Measurements from ENCODE around the gene GGCX.
"Not testable (repeated sequence)": the region's sequence is repeated elsewhere in the genome, so short reads cannot be mapped to it uniquely, and the experiment has no call there.

GGCX gene

GRCh38 chr2:85564144-85564563 is 2.9 kb upstream of the GGCX start:
- DNase-seq, result no peak

GRCh38 chr2:85560812-85561279 is 447 bp downstream of the GGCX start:
- no peak for DNase-seq

- not testable (repeated sequence) for DNase-seq
Measured at GRCh38 chr2:85560403-85560726, 928 bp downstream of the GGCX start.

- no peak for DNase-seq
Measured at GRCh38 chr2:85558160-85558559, 3.1 kb downstream of the GGCX start.

GRCh38 chr2:85557130-85557529 is 4.2 kb downstream of the GGCX start:
- DNase-seq, result no peak

GRCh38 chr2:85554980-85555612 is 6.2 kb downstream of the GGCX start:
- no peak for DNase-seq

DNA sequence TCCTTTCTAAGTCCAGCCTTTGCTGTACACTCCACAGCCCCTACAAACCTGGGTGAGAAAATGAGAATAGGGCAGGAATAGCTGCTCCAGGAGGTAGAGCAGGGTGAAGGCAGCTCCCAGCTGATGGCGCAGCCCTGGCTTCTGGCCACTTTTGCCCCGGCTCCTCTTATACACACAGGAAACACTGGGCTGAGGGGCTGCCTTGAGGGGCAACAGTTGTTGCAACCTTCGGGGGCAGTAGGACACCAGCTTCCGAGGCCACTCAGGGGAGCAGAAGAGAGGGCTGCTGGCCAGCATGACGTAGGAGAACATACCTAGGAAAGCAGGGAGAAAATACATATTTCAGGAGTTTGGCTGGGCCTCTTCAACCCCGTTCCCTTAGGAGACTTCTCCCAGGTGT is 8.1 kb downstream of the GGCX start:
- no peak for DNase-seq

DNA sequence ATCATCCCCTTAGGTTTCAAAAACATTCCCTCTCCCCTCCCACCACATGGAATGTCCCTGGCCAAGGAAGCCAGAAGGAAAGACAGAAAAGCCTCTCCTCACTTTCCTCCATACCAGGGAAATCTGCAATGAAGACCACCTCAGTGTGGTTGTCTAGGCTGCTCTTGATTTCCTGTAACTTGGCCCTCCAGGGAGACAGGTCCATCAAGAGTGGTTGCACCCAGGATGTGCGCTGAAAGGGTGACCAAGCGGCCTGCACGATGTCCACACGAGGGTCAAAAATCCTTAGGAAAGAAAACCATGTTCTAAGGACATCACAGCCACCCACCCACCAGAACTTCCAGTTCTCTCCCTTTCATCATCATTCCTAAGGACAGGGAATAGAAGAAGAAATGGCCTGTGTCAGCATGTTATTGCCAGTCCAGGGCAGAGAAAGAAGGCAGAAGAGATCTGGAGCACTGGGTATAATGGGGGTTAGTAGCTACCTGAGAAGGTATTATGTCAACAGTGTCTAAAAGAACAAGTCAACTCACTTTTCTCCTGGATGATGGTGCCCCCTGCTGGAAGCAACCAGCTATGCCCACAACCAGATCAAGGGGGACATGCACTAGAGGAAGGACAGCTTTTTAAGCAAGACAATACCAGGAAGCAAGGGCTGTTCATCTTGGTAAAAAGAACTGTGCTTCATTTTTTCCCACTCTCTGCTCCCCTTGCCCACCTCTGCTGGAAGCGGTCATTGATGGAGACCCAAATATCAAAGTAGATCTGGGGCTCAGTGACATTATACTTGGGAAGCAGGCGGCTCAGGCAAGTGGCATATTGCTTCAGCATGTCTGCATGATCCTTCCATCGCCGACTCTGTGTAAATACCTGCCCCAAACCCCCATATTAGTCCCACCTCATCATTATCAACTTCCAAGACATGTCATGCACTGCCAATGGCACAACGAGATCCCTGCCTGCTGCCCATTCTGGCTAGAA is 9.3 kb downstream of the GGCX start:
- peak; percentile 25 for DNase-seq

DNA sequence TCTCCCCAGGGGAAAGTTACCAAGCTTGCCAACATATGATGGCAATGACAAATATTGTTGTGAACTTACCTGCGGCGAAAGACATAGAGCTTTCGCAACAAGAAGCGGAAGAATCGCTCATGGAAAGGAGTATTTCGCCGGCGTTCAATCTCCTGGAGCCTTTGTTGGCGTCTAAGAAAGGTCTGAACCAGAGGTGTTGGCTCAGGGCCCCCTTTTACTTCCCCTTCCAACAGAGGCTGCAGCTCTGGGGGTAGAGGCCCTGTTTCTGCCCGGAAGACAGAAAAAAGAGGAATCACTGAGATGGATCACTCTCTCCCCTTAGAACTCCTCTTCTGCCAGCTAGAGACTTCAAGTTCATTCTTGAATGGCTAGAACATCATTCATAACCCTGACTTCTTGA is 10.8 kb downstream of the GGCX start:
- DNase-seq, result no peak

DNA sequence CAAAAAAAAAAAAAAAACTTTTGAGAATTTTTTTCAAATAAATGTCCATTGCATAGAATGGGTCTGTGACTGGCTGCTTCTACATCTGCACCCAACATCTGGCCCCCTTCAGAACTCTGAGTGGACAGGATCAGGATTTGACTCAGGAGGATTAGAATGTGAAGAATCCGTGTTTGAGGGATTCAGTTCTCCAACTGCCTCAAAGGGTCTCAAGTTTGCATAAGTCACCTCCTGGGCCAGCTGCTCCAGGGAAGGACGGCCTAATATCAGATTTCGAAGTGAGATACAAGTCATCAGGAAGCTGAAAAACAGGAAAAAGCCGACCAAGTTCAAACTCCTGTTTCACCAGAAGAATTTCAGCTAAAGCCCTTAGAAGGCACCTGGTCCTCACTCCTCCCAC is 11.5 kb downstream of the GGCX start:
- no peak for DNase-seq

DNA sequence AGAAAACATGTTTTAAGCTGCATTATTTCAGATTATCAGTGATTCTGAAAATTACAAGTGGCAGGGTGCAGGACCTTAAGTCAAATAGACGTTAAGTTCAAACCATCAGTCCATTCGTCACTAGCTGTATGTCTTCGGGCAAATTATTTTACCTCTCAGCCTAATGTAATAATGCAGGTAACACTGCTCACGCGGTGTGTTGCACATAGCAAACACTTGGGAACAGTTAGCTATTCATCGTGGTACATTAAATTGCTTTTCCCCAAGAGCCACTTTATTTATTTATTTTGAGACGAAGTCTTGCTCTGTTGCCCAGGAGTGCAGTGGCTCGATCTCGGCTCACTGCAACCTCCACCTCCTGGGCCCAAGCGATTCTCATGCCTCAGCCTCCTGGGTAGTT is 12.2 kb downstream of the GGCX start:
- DNase-seq, result no peak

- DNase-seq, result no peak
Measured at GRCh38 chr2:85548608-85548900, 12.7 kb downstream of the GGCX start.

GRCh38 chr2:85547859-85548607 is 13.3 kb downstream of the GGCX start:
- no peak for DNase-seq

DNA sequence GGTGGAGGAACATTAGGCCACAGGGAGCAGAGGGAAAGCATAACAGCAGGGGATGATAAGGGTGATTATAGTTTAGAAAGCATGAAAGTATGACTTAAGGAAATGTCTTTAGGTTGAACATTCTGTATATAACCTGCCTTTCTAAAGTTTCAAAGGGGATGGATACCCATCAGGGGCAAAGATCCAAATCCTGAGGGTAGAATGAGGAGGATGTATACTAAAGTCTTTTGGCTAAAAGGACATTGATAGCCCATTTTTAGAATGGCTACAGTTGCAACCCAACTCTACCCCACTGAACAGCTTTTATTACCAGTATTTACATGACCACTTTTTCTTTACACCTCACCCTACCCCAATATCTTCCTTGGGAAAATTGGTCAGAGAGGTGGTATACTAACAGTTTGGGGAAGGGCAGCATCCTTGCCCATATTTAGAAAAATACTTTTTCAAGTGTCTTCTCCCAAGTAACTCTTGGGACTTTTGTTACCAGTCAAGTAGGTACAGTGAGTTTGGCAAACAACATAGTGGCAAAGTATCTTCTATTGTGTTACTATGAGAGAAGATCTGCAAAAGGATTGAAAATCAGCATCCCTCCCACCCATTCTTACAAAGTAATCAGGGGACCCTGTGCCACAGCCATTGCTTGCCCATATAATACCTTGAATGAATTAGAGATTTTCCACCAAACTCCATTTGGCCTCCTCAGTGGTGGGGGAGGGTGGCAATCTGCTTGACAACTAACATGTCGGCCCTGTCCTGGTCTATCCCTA is 14.0 kb downstream of the GGCX start:
- no peak for DNase-seq

- DNase-seq, result no peak
Measured at GRCh38 chr2:85545780-85546240, 15.5 kb downstream of the GGCX start.

GRCh38 chr2:85544915-85545779 is 16.1 kb downstream of the GGCX start:
- not testable (repeated sequence) for DNase-seq

GRCh38 chr2:85544254-85544691 is 17.0 kb downstream of the GGCX start:
- DNase-seq, result not testable (repeated sequence)

DNA sequence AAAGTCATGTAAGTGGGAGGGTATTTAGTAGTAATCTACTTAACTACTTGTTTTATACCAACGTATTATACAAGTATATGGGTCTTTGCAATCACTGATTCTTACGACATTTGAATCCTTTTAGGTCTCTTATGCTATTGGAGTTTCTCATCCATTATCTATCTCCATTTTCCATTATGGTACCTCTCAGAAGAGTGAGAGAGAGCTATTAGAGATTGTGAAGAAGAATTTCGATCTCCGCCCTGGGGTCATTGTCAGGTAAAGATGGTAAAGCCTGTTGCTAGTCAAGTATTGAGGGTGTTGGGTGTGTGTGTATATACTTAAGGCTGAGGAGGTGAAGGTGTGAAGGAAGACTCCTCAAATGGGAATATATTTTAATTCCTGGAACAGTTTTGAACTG is 18.5 kb downstream of the GGCX start:
- DNase-seq, result no peak

GRCh38 chr2:85541753-85542457 is 19.4 kb downstream of the GGCX start:
- DNase-seq, result no peak

GRCh38 chr2:85541262-85541661 is 20.0 kb downstream of the GGCX start:
- DNase-seq, result no peak

DNA sequence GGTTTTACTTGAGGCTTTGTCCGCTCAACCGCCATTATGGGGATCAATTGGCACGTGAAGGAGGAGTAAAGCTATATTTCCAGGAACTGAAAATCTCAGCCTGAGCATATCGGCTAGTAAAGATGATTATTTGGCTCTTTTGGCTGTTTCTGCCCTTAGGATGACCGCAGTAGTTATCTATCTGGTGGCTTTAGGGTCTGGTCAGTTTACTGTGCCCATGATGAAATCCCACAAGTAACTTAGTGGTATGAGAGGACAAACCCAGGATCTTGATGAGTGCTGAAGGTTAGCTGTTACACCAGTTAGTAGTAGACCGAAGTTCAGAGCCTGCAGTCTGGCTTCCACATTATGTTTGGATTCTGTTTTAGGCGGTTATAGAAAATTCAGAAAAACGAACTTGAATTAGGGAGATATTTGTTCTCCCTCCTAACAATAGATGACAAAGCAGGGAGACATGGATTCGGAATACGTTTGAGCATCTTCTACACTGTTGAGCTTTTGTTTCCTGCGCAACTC is 21.1 kb downstream of the GGCX start:
- no peak for DNase-seq

All from GF-D8 (cell line).